ENCODE results near the gene PMP22. TPM values are rescaled to one million over a fixed set of nuclear protein-coding genes. Genes with fewer than 3 reads are reported as not detected.

PMP22 gene
- total RNA-seq: 140 and 179 TPM in 2 replicates

GRCh38 chr17:15265131-15265530, at the start of gene PMP22:
Gene PMP22, minus strand, starts transcription at chr17:15265326. Its CDS starts 4,599 bp downstream, at chr17:15260727.

Small RNA genes lying within 50 kb of the gene (small RNA-seq; reads per million reads assigned to genes)
- gene MIR4731: not detected
- gene RNU6-799P: not detected

Other genes starting within 250 kb of the PMP22 start
- gene TEKT3, start 76.3 kb upstream of the PMP22 start, total RNA-seq: 0.49 TPM in 1 of 2 replicates, not detected in the other
- 1.5 and 4.4 TPM in 2 replicates for gene CDRT4, start 202.3 kb upstream of the PMP22 start, total RNA-seq